ENCODE data around the gene KANK4. TPM values are rescaled to one million over a fixed set of nuclear protein-coding genes. Genes with fewer than 3 reads are reported as not detected.
A peak's percentile ranks its signal among the peaks of the same experiment; 100 is the strongest.

Gene KANK4
- total and polyA plus RNA-seq, 2 of the 8 experiments (the other 6 are each of a cell fraction or from before 2014, with no cell fraction given): 0.22 to 0.26 TPM

GRCh38 chr1:62198069-62198780, 121.0 kb downstream of the KANK4 start (continued):
- TF ChIP-seq CTCF (IDR thresholded peaks at IDR 0.05; ENCODE audit: control extremely low read depth in 1 of 3, insufficient read depth in 1 of 3, low read depth in 1 of 3, low read length in 3 of 3) (no peak), EGR1 (IDR thresholded peaks at IDR 0.05; ENCODE audit: borderline replicate concordance, low read depth, low read length) (no peak), JUN (IDR thresholded peaks at IDR 0.05; ENCODE audit: low read depth, low read length) (no peak), SRF (IDR thresholded peaks at IDR 0.05; ENCODE audit: low read depth, low read length) (no peak), E2F6 (IDR thresholded peaks at IDR 0.05) (no peak), PHF8 (conservative IDR thresholded peaks at IDR 0.05; ENCODE audit: low read depth, low read length) (no peak), SIN3A (conservative IDR thresholded peaks at IDR 0.05 in 1 of 2, IDR thresholded peaks at IDR 0.05 in 1 of 2; ENCODE audit: low read depth in 1 of 2, low read length in 2 of 2) (no peak), CEBPB (IDR thresholded peaks at IDR 0.05; ENCODE audit: low read depth, low read length) (no peak), TCF12 (IDR thresholded peaks at IDR 0.05; ENCODE audit: low read depth, low read length) (0 out of 2 replicates have a peak, but pooled peaks have one; percentile 19), POLR2A (IDR thresholded peaks at IDR 0.05; ENCODE audit: control extremely low read depth in 1 of 2, low read depth in 2 of 2, low read length in 2 of 2) (peak in 1 of 2 experiments; percentile 90; a peak in 2 of 3 replicates), USF2 (IDR thresholded peaks at IDR 0.05; ENCODE audit: low read length) (no peak), NANOG (IDR thresholded peaks at IDR 0.05; ENCODE audit: insufficient read depth, low read depth, low read length, poor library complexity, severe bottlenecking) (peak; percentile 10), SP2 (IDR thresholded peaks at IDR 0.05; ENCODE audit: low read length) (no peak), HDAC2 (IDR thresholded peaks at IDR 0.05; ENCODE audit: borderline replicate concordance in 1 of 2, low read depth in 2 of 2, low read length in 2 of 2) (peak; percentile 55 to 63; a peak in 1 of 4 replicates), KDM1A (IDR thresholded peaks at IDR 0.05; ENCODE audit: borderline replicate concordance, low read length) (no peak), BRCA1 (IDR thresholded peaks at IDR 0.05; ENCODE audit: low read depth, low read length) (no peak), GABPA (IDR thresholded peaks at IDR 0.05; ENCODE audit: borderline replicate concordance, insufficient read depth, low read length) (no peak), BACH1 (IDR thresholded peaks at IDR 0.05; ENCODE audit: low read length) (no peak)

Measured in H1 (cell line).